Measurements from ENCODE around the gene ELOB.

Gene ELOB

GRCh38 chr16:2752035-2752849 lies 24.8 kb downstream of the ELOB start, which contains the start of gene SRRM2:
TSS of gene SRRM2 (plus strand) at chr16:2752638. CDS start at chr16:2756365, 3,727 bp downstream.
- ATAC-seq, result peak; percentile 92
- TF ChIP-seq TSHZ2 (CRISPR knock-in tag; IDR thresholded peaks at IDR 0.05), result peak; percentile 36
- TF ChIP-seq CREB5 (CRISPR knock-in tag; IDR thresholded peaks at IDR 0.05; ENCODE audit: low read depth), result no peak
- peak; percentile 65; the same call in 1 of the 2 replicates for TF ChIP-seq GLIS3 (CRISPR knock-in tag; IDR thresholded peaks at IDR 0.05)
- no peak for TF ChIP-seq BACH2 (CRISPR knock-in tag; IDR thresholded peaks at IDR 0.05; ENCODE audit: borderline replicate concordance)
- TF ChIP-seq PPARA (CRISPR knock-in tag; IDR thresholded peaks at IDR 0.05; ENCODE audit: borderline replicate concordance), result no peak
- no peak for TF ChIP-seq ZC3H10 (CRISPR knock-in tag; IDR thresholded peaks at IDR 0.05)
- peak; percentile 83 for TF ChIP-seq ZFP3 (CRISPR knock-in tag; IDR thresholded peaks at IDR 0.05)
- no peak for TF ChIP-seq ISL1 (CRISPR knock-in tag; IDR thresholded peaks at IDR 0.05)
- TF ChIP-seq CSDC2 (CRISPR knock-in tag; IDR thresholded peaks at IDR 0.05), result peak; percentile 94; the same call in 1 of the 2 replicates
- no peak for TF ChIP-seq RARB (CRISPR knock-in tag; IDR thresholded peaks at IDR 0.05)
- TF ChIP-seq ZNF565 (CRISPR knock-in tag; conservative IDR thresholded peaks at IDR 0.05; ENCODE audit: low read depth), result no peak

- ATAC-seq, result no peak
- TF ChIP-seq BACH2 (CRISPR knock-in tag; IDR thresholded peaks at IDR 0.05; ENCODE audit: borderline replicate concordance) (no peak), ZNF8 (CRISPR knock-in tag; IDR thresholded peaks at IDR 0.05) (no peak), ZFP30 (CRISPR knock-in tag; IDR thresholded peaks at IDR 0.05) (no peak), ARNTL (CRISPR knock-in tag; IDR thresholded peaks at IDR 0.05; ENCODE audit: borderline replicate concordance, low read depth) (no peak), OSR1 (CRISPR knock-in tag; IDR thresholded peaks at IDR 0.05) (no peak), ZNF70 (CRISPR knock-in tag; IDR thresholded peaks at IDR 0.05) (no peak), CSDC2 (CRISPR knock-in tag; IDR thresholded peaks at IDR 0.05) (no peak), ZFP3 (CRISPR knock-in tag; IDR thresholded peaks at IDR 0.05) (no peak)
- TF ChIP-seq, protein P1, sequence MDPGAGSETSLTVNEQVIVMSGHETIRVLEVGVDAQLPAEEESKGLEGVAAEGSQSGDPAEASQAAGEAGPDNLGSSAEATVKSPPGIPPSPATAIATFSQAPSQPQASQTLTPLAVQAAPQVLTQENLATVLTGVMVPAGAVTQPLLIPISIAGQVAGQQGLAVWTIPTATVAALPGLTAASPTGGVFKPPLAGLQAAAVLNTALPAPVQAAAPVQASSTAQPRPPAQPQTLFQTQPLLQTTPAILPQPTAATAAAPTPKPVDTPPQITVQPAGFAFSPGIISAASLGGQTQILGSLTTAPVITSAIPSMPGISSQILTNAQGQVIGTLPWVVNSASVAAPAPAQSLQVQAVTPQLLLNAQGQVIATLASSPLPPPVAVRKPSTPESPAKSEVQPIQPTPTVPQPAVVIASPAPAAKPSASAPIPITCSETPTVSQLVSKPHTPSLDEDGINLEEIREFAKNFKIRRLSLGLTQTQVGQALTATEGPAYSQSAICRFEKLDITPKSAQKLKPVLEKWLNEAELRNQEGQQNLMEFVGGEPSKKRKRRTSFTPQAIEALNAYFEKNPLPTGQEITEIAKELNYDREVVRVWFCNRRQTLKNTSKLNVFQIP (CRISPR knock-in tag; IDR thresholded peaks at IDR 0.05; ENCODE audit: borderline replicate concordance, low read depth), result no peak
Observed at GRCh38 chr16:2751577-2752034, 25.5 kb downstream of the ELOB start.

DNA sequence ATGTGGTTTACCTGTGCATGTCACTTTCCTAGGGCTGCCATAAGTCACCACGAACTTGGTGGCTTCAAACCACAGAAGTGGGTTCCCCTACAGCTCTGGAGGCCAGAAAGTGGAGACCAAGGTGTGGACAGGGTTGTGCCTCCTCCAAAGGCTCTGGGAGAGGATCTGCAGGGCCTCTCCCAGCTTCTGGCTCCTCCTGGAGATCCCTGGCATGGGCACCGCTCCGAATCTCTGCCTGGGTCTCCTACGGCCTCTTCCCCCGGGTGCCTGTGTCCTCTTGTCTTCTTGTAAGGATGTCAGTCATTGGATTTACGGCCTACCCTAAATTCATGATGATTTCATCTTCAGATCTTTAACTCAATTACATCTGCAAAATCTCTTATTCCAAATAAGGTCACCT lies 27.1 kb downstream of the ELOB start:
- ATAC-seq, result no peak
- TF ChIP-seq CREB5 (CRISPR knock-in tag; IDR thresholded peaks at IDR 0.05; ENCODE audit: low read depth) (no peak), CSDC2 (CRISPR knock-in tag; IDR thresholded peaks at IDR 0.05) (no peak), ISL1 (CRISPR knock-in tag; IDR thresholded peaks at IDR 0.05) (no peak)
- TF ChIP-seq, protein P2, sequence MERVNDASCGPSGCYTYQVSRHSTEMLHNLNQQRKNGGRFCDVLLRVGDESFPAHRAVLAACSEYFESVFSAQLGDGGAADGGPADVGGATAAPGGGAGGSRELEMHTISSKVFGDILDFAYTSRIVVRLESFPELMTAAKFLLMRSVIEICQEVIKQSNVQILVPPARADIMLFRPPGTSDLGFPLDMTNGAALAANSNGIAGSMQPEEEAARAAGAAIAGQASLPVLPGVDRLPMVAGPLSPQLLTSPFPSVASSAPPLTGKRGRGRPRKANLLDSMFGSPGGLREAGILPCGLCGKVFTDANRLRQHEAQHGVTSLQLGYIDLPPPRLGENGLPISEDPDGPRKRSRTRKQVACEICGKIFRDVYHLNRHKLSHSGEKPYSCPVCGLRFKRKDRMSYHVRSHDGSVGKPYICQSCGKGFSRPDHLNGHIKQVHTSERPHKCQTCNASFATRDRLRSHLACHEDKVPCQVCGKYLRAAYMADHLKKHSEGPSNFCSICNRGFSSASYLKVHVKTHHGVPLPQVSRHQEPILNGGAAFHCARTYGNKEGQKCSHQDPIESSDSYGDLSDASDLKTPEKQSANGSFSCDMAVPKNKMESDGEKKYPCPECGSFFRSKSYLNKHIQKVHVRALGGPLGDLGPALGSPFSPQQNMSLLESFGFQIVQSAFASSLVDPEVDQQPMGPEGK (CRISPR knock-in tag; IDR thresholded peaks at IDR 0.05; ENCODE audit: borderline replicate concordance), result no peak
